ENCODE measurements around the gene FRAT2.
"Not testable (repeated sequence)": the region's sequence is repeated elsewhere in the genome, so short reads cannot be mapped to it uniquely, and the experiment has no call there.

DNA sequence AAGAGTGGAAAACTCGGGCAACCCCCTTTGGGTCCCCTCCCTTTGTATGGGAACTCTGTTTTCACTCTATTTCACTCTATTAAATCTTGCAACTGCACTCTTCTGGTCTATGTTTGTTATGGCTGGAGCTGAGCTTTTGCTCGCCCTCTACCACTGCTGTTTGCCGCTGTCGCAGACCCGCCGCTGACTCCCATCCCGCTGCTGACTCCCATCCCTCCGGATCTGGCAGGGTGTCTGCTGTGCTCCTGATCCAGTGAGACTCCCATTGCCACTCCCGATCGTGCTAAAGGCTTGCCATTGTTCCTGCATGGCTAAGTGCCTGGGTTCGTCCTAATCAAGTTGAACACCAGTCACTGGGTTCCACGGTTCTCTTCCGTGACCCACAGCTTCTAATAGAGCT, 44.5 kb downstream of the FRAT2 start:
- TF ChIP-seq, protein P1, sequence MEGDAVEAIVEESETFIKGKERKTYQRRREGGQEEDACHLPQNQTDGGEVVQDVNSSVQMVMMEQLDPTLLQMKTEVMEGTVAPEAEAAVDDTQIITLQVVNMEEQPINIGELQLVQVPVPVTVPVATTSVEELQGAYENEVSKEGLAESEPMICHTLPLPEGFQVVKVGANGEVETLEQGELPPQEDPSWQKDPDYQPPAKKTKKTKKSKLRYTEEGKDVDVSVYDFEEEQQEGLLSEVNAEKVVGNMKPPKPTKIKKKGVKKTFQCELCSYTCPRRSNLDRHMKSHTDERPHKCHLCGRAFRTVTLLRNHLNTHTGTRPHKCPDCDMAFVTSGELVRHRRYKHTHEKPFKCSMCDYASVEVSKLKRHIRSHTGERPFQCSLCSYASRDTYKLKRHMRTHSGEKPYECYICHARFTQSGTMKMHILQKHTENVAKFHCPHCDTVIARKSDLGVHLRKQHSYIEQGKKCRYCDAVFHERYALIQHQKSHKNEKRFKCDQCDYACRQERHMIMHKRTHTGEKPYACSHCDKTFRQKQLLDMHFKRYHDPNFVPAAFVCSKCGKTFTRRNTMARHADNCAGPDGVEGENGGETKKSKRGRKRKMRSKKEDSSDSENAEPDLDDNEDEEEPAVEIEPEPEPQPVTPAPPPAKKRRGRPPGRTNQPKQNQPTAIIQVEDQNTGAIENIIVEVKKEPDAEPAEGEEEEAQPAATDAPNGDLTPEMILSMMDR (IDR thresholded peaks at IDR 0.05): not testable (repeated sequence)
- not testable (repeated sequence) for TF ChIP-seq POLR2A (IDR thresholded peaks at IDR 0.05; ENCODE audit: low read depth)

Data from esophagus muscularis mucosa (tissue), 3 donors.